GM10266 (cell line): ENCODE data around the gene TPBGL.

Experiments
- DNase-seq: peaks from one replicate; pipeline ENCODE4 v3.0.0; 2012; ENCODE audit errors: extremely low spot score
- TF ChIP-seq, protein P1 (sequence below): IDR thresholded peaks from 2 replicates; pipeline ENCODE4 v1.5.1; 2012; ENCODE audit warnings: mild to moderate bottlenecking, low read depth; ENCODE audit not compliant: control insufficient read depth, insufficient read depth; ENCODE audit errors: missing control alignments

Gene TPBGL

DNA sequence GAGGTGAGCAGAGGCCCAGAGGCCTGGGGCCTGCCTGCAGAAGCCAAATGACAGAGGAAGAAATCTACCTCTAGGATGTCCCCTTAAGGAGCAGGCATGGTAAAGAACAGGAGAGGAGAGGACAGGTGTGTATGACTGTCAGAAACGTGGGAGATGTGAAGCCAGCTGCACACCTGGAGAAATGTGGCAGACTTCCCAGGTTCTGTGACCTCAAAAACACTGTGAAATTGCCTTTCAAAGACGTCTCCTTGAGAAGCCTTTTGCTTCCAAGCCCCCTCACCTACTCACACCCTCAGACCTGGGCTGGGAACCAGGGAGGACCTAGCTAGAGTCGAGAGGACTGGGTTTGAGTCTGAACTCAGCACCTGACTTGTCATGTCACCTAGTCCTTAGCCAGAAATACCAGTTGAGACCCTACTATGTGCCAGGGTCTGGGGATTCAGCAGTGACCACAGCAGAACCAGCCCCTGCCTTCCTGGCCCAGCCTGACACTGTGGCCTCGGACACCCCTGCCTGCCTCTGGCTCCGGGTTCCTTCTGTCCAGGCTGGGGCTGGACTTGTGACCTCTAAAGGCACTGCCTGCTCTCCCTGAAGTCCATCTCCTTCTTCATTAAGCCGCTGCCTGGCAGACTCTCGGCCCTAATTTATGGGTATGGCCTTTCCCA, 5.6 kb downstream of the TPBGL start:
- no peak for DNase-seq
- TF ChIP-seq, protein P1, sequence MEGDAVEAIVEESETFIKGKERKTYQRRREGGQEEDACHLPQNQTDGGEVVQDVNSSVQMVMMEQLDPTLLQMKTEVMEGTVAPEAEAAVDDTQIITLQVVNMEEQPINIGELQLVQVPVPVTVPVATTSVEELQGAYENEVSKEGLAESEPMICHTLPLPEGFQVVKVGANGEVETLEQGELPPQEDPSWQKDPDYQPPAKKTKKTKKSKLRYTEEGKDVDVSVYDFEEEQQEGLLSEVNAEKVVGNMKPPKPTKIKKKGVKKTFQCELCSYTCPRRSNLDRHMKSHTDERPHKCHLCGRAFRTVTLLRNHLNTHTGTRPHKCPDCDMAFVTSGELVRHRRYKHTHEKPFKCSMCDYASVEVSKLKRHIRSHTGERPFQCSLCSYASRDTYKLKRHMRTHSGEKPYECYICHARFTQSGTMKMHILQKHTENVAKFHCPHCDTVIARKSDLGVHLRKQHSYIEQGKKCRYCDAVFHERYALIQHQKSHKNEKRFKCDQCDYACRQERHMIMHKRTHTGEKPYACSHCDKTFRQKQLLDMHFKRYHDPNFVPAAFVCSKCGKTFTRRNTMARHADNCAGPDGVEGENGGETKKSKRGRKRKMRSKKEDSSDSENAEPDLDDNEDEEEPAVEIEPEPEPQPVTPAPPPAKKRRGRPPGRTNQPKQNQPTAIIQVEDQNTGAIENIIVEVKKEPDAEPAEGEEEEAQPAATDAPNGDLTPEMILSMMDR, result no peak

DNA sequence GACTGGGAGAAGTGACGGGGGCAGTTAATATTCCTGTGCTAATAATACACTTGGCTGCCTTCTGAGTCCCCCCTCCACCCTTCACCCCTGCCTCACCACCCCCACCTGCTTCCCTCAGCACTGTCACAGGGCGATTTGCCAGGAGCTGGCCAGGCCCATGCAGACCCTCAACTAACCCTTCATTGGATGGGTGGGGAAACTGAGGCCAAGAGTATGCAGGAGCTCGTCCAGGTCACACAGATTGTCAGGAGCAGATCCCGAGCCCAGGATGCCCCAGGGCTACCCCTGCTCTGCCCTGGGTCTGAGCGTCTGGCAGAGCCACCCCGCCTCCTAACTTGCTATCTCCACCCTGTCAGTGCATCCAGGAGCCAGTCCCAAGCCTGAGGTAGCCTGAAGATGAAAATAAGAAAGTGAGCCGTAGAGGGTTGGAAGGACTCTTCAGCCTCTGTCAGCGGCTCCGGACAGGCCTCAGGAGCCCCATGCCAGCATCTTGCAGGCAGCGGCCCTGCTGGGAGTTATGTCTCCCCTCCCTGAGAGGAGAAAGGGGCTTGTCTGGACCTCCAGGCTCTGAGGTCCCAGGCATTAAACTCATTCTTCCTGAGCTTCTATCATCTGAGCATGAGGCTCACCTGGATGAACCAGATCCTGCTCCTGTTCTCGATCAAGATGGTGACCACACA, 6.2 kb downstream of the TPBGL start:
- no peak for DNase-seq
- TF ChIP-seq, protein P1, result no peak

DNA sequence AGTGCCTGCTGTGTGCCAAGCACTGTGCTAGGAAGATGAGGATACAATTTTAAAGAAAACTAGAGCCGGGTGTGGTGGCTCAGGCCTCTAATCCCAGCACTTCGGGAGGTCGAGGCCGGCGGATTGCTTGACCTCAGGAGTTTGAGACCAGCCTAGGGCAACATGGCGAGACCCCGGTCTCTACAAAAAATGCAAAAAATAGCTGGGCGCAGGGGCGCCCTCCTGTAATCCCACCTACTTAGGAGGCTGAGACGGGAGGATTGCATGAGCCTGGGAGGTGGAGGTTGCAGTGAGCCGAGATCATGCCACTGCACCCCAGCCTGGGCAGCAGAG, 8.3 kb downstream of the TPBGL start:
- TF ChIP-seq, protein P1, result no peak
- DNase-seq, result no peak

DNA sequence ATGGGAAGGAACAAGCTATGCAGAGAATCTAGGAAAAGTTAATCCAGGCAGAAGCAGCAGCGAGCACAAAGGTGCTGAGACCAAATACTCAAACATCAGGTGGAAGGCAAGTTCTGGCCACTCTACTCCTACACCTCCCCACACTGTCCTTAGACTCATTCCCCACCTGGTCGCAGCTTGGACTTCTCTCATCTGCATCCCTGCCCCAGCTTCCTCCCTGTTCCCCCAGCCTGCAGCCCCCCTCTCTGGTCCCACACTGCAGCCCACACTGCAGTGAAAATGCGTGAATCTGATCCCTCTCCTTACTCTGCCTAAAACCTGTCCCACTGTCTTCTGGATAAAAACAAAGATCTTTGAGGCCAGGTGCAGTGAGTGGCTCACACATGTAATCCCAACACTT, 9.1 kb downstream of the TPBGL start:
- TF ChIP-seq, protein P1, result no peak
- DNase-seq, result no peak

DNA sequence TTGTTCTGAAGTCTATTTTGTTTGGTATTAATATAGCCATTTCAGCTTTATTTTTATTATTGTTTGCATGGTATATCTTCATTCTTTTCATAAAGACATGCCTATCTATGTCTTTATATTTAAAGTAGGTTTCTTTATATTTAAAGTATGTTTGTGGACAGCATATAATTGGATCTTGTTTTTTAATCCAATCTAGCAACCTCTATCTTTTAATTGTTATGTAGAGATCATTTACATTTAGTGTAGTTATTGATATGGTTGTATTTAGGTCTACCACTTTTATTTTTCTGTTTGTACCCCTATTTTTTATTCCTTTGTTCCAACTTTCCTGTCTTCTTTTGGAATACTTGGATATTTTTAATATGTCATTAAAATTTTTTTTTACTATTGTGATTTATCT, 13.8 kb downstream of the TPBGL start:
- TF ChIP-seq, protein P1, result no peak
- no peak for DNase-seq

DNA sequence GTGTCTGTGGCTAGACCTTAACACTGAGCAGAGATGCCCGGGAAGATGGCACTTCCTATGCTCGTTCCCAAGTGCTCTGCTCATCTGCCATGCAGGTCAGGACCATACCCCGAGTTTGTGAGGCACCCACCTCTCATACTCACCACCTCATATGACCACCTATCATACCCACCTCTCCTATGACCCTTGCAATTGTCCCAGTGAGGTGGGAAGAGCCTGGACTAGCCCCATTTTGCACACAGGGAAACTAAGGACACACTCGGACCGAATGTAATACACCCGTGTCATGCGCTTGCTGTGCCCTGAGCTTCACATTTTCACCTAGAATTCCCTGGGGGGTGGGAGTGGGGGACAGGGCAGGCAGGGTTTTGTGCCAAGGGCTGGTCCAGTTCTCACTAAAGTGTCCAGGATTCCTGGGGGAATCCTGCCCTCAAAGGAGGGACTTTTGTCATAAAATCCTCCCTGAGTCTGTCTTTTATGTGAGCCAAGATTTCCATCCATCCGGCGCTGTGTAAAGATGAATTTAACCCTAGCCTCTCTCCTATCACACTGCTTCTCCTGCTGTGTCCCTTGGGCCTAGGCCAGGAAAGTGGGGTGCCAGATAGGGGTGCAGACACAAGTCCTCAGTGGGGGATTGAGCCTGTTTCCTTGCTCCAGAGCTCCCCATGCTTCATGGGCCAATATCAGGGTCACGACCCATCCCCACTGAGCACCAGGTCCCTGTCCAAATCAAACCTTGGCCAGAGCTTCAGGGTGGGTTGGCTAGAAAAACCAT, 20.0 kb downstream of the TPBGL start:
- no peak for DNase-seq
- TF ChIP-seq, protein P1, result no peak
